Renal pelvis (tissue), 4 donors: ENCODE measurements around the gene PEG3. TPM values are rescaled to one million over a fixed set of nuclear protein-coding genes. Genes with fewer than 3 reads are reported as not detected.

Source experiments
- DNase-seq: peaks from one replicate; pipeline ENCODE4 v3.0.0-alpha.2; 2013
- polyA plus RNA-seq, 3 donors: library from polyadenylated mRNA; unstranded; fragments of 120-200 nt; gene quantifications; one replicate each; pipeline ENCODE4 v1.2.1, GENCODE V29; 2013; ENCODE audit not compliant: insufficient read length in 3 of 3

The PEG3 gene
- polyA plus RNA-seq, 3 donors = 64.2 to 78.1 (median 74.9) TPM

DNA sequence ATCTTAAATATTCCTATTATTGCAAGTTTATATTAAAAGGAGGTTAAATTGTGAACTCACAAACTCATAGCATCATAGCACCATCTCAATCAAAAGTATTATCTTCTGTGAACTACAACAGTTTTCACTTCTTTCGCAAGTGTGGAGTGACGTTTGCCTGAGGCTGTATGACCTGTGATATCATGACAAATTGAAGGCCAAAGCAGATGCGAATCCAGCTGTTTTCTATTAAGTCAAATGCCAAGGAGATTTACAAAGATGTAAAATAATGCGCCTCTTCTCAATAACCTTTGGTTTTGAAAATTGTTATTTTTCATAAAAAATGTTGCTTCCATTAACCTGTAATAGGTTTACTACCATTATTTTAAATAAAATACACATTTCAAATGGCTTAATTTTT is 7.6 kb upstream of the PEG3 start:
- DNase-seq = no peak

DNA sequence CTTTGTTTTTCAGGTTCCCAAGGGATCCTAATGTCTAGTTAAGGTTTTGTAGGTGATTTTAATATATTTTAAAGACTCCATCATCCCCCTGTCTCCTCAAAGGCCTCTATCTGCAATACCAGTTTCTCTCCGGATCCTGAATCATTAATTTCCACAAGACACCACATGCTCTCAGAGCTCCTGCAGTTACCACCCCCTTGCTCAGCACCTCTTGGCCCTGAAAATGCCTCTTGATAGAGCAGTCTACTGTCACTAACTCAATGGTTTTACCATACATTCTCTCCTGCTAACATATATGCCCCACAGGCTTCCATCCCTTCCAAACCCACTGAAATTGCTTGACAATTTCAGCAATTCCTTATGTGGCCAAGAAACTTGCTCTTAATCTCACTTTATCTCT is 1.9 kb upstream of the PEG3 start:
- DNase-seq = no peak

- peak; percentile 15 for DNase-seq
These were observed 642 bp upstream of the PEG3 start for GRCh38 chr19:56841193-56841543.

DNA sequence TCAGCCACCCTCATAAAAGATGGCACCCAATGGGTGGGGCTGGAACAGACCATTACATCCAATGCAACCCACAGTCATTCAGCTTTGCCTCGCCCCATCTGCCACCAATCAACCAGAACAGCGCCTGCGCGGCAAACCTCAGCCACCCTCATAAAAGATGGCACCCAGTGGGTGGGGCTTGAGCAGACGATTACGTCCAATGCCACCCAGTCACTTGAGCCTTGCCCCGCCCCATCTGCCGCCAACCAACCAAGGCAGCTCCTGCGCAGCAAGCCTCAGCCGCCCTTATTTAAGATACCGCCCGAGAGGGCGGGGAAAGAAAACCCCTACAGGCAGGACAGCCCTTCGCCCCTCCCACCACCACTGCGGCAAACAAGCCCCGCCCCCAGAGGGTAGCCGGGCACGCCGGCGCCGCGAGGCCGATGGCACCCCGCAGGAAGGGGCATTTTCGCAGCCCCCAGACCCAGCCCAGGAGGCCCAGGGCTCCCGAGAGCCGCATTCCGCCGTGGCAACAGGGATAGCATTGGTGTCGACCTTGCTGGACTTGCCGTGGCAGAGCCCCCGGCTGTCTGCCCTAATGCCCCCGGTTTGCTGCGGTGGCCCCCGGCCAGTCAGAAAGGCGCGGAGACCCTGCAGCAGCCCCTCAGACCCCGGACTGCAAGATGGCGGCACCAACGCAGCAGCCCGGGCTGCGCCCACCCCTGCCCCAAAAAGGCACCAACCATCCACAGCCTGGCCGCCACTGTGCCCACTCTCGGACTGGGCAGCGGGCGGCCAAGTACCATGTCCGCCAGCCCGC is 675 bp downstream of the PEG3 start:
- DNase-seq = peak; percentile 97

DNA sequence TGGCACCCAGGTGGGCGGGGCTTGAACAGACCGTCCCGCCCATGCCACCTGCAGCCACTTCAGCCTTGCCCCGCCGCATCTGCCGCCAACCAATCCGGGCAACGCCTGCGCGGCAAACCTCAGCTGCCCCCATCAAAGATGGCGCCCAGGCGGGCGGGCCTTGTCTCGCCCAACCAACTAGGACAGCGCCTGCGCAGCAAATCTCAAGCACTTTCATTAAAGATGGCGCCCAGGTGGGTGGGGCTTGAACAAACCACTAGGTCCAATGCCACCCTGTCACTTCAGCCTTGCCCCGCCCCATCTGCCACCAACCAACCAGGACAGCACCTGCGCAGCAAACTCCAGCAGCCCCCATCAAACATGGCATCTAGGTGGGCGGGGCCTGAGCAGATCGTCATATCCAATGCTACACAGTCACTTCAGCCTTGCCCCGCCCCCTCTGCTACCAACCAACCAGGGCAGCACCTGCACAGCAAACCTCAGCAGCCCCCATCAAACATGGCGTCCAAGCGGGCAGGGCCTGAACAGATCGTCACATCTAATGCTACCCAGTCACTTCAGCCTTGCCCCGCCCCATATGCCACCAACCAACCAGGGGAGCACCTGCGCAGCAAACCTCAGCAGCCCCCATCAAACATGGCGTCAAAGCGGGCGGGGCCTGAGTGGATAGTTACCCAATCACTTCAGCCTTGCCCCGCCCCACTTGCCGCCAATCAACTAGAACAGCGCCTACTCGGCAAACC is 1.4 kb downstream of the PEG3 start:
- peak; percentile 98 for DNase-seq

DNA sequence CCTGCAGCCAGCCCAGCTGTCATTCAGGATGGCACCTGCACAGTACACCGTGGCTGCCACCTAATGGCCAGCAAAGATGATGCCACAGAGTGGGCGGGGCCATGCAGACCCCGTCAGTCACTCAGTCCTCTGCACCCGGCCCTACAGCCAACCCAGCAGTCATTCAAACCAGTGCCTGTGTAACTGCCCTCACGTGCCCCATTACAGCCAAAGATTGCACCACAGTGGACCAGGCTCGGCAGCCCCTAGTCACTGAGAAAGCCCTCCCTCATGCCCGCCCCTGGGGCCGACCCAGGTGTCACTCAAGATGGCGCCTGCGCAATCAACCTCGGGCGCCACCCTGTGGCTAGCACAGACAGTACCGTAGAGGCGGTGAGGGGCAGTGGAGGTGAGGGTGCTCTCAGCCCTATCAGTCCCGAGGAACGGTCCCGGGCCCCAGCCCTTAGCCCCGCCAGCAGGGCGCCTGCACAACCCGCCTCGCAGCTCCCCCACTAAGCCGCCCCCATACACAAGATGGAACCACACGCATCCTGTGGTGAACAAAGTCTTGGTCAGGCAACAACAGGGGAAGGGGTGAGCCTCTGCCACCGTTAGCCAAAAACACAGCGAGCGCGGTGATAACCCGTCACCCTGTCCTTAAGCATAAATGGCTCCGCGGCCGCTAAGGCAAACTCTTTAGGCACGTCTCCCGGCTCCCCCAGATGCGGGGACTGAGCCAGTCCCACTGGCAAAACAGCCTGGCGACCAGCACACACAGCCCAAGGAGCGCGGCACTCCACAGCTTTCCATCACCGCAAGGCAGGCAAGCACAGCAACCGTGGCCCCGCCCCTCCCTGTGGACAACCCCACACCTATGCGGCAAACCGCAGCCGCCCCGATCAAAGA is 2.3 kb downstream of the PEG3 start:
- peak; percentile 71 for DNase-seq

DNA sequence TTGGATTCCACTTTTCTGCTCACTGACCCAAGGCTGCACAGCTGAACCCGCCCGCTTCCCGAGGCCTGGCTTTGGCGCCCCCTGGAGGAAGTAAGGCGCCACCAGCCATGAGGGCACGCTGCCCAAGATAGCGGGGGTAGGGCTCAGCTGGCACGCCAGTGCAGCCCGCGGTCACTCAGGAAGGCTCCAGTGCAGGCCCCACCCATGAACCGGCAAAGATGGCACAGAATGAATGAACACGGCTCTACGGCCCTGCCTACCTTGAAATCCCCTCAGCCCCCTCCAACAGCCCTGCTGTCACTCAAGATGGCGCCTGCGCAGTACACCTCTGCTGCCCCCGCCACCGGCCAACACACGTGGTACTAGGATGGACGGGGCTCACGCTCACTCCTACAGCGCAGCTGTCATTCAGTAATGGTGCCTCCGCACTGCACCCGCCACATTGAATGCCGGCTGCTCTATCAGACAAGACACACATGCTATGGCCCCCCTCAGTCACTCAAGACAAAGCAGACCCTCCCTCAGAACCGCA is 3.0 kb downstream of the PEG3 start:
- peak; percentile 79 for DNase-seq

DNA sequence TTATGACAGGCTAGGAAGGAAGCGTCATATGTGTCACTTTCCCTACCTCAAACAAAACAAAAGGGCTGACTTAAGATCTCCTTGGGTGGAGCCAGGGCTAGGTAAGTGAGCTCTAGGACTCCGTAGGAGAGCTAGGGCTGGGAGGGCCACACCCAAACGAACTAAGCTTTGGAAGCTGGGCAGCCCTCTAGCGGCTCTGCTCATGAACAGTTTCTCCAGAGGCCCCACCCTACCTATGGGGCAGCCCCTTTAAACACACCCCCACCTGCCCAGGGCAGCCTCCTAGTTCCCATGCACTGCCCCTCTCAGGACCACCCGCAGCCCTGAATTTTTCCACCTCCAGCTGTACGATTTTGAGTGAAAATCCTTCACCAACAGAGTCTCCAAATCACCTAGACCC is 3.5 kb downstream of the PEG3 start:
- DNase-seq = peak; percentile 7

DNA sequence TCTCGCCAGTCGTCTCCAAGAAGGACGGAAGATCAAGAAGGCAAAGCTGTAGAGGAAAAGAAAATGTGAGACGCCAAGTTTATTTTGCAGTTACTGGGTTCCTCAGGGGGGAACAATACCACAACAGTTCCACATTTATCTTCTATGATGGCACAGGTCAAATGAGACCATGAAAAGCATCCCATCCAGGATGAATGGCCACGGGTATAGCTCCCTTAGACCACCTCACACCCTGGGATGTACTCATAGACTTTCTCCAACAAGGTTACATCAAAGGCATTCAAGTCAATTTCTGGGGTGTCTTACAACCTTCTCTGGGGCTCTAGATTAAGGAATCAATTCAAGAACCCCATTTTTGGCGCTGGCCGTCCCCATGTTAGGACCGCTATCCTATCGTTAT is 4.5 kb downstream of the PEG3 start:
- no peak for DNase-seq

GRCh38 chr19:56835401-56835800 is 5.1 kb downstream of the PEG3 start:
- no peak for DNase-seq

DNA sequence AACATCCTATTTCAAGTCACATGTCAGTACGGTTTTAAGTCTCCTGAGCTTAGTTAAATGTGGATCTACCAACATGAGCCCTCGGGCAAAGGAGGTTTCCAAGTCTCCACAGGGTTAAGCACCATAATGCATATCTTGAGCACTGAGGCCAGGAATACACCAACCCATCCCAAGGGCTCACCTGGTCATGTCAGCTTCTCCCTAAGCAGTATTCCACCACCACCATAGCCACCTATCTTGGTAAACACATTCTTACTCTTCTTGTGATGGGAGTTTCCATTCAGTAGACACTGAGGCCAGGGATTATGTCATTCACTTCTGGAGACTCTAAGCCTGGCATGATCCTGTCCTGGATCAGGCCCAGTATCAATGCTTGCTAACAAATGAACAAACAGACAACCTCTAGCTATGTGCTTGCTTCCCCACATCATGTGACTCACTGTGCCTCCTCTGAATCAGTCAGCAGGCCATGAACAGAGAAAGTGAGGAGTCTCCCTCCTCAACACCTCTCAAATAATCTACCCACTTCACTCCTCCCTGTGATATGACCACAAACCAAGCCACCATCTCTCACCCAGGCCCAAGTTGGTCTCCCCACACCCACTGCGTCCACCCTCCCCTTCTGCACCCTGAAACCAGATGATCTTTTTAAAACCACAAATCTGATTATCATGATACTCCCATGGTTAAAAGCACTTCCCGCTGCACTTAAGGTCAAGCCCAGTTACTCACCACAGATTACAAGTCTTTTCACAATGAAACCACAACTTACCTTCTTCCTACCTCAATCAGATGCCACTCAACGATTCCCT is 5.8 kb downstream of the PEG3 start:
- no peak for DNase-seq

DNA sequence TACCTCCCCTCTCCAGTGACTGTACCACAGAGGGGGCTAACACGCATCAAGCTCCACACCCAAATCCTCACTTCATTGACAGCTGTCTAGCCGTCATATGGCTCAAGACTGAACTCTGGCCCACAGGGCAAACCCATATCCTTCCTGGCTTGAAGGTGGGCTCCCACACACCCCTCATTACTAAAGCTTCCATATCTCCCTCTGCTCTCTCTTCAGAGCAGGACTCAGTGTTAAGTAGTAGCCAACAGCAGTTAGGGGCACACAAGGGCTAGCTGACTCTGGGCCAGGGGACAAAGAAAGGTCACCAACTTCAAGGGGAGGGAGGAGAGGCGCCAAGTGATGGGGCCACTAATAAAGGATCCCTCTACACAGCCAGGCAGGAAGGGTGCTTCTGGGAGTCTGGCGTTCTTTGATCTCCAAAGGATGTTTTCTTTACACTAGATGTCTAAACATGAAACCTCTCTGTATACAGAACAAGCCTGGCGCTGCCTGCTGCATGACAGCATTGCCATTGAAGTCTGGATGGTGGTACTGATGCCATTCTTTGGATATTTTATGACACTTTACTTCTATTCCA is 8.1 kb downstream of the PEG3 start:
- DNase-seq = no peak

DNA sequence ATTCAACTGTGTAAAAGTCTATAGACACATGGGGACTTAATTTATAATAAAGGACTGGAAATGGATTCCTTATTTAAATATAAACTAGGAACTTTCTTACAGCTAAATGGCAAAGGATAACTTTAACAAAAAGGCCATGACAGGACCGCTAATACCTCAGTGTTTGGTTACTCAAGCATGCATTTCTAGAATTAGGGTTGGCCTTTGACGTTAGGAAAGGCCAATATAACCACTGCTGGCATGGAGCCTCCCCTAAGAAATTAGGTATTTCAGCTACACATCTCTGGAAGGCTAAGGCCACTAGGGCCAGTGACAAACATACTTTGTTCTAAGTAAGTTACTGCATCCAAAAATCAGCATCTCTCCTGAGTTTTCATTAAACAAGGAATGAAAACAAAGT is 9.3 kb downstream of the PEG3 start:
- no peak for DNase-seq

DNA sequence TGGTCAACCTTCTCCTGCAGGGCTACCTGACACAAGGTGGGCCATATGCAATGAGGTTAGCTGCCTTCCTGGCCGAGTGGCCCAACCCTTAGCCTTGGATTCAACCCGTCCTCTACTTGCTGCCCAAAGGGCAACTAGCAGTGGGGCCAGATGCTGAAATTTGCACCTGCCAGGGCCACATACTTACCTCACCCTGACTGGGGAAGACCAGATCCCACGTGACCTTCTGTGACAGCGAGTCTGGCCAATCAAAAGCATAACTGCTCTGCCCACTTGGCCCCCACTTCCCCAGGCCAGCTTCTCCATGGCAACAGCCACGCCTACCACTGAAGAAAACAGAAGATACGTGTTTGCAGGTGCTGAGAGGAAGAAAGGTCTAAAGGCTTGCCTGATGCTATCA is 10.9 kb downstream of the PEG3 start:
- DNase-seq = no peak

DNA sequence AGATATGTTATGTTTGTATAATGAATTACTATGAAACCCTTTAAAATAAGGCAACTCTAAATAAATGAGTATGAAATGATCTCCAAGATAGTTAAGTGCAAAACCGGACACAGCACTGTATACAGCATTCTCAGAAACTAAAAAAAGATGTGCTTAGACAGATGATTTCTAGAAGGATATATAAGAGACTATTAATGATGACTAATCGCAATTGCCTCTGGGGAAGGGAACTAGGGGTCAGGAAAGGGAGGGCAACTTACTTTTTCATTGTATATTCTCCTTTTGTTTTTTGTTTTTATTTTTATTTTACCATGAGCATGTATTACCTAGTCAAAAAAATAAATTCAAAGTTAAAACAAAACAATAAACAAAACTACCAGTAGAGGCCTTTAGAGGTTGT is 12.8 kb downstream of the PEG3 start:
- DNase-seq = no peak

DNA sequence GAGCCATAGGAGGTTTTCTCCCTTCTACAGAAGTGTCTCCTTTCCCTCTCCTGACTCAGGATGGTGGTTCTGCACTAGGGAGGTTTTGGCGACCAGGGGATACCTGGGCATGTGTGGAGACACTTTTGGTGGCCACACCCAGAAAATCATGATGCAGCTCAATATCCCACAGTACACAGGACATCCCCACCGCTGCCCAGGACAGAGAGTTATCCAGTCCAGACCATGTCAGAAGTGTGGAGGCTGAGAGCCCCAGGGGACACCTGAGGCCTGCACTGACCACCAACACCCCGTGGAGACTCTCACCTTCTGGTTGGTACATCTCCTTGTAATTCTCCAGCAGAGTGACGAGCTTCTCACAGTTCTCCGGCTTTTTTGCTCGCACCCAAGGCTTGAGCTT is 16.6 kb downstream of the PEG3 start:
- no peak for DNase-seq

DNA sequence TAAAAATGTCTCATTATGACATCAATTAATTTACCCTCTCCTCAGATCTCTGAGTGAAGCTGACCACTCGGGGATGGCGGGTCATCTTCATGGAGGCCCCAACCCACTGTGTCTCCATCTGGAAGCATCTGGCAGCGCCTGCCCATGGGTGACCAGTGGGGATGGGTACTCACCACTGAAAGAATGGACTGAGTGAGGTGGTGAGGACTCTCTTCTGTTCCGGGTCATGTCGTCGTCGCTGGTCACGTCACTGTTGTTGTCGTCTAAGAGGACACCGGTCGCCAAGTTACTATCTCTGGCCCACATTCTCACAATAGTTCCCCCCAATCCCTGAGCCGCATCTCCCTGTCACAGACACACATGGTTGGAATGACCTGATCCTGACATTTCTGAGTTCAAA is 17.1 kb downstream of the PEG3 start:
- no peak for DNase-seq

- no peak for DNase-seq
These were observed 17.8 kb downstream of the PEG3 start for GRCh38 chr19:56822755-56823154.

GRCh38 chr19:56821675-56822074 is 18.9 kb downstream of the PEG3 start:
- no peak for DNase-seq

DNA sequence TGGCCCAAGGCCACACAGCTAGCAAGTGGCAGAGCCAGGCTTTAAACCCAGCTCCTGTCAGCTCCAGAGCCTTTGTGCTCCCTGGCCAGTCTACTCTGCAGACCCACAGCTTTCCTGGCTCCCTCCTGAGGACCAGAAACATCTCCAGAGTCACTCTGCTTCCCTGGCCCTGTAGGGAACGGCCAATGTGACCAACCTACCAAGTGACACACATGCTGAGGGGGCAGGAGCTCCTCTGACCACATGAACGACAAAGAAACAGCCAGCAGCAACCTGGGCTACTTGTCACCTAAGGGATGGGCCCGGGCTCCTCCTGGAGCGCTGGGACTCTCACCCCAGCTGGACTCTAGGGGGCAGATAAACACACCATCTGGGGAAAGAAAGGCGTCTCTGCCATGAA is 19.3 kb downstream of the PEG3 start:
- DNase-seq = no peak

GRCh38 chr19:56819166-56819565 is 21.4 kb downstream of the PEG3 start:
- no peak for DNase-seq
